A673 (cell line): ENCODE results near the gene TMEM88. TPM values are rescaled to one million over a fixed set of nuclear protein-coding genes. Genes with fewer than 3 reads are reported as not detected.

ENCODE experiments used
- BruUV-seq: library from RNA; stranded (reverse); fragments of 400-500 nt; replicated peaks from 2 replicates; lab custom pipeline; 2021; lab: Mats Ljungman, UMichigan
- CTCF ChIA-PET: fragments of 300-600 bp; sonication (Branson Sonifier 250); formaldehyde crosslinking; loops from one replicate; lab custom pipeline; 2022; ENCODE audit warnings: antibody characterized with exemption; lab: Charles Lee
- POLR2A ChIA-PET: fragments of 300-600 bp; sonication (Branson Sonifier 250); formaldehyde crosslinking; loops from one replicate; lab custom pipeline; 2022; ENCODE audit warnings: antibody characterized with exemption; ENCODE audit not compliant: low non-redundant PET; lab: Charles Lee
- DNase-seq: peaks from one replicate; pipeline ENCODE4 v3.0.0-alpha.2; 2015; ENCODE audit warnings: low spot score
- H3K27ac ChIP-seq: fragments of 200-600 bp; sonication (generic); 2 replicates; pipeline ENCODE4 v1.5.1; 2016; ENCODE audit warnings: mixed run types, low read depth, mild to moderate bottlenecking, mixed read lengths, antibody characterized with exemption, low read length; ENCODE audit not compliant: poor library complexity, severe bottlenecking
- H3K27me3 ChIP-seq: fragments of 200-600 bp; sonication (generic); replicated peaks from 2 replicates; pipeline ENCODE4 v1.6.1; 2017; ENCODE audit warnings: mixed run types, low read depth, mild to moderate bottlenecking, mixed read lengths, antibody characterized with exemption, low read length; ENCODE audit not compliant: insufficient read depth, poor library complexity
- H3K36me3 ChIP-seq: fragments of 200-600 bp; sonication (generic); 2 replicates; pipeline ENCODE4 v1.6.1; 2016; ENCODE audit warnings: mixed run types, mild to moderate bottlenecking, mixed read lengths, antibody characterized with exemption, low read length; ENCODE audit not compliant: insufficient read depth, poor library complexity, severe bottlenecking
- H3K4me1 ChIP-seq: fragments of 200-600 bp; sonication (generic); 2 replicates; pipeline ENCODE4 v1.6.1; 2017; ENCODE audit warnings: mixed run types, mild to moderate bottlenecking, mixed read lengths, antibody characterized with exemption, low read length; ENCODE audit not compliant: insufficient read depth, poor library complexity, severe bottlenecking
- H3K4me3 ChIP-seq: fragments of 200-600 bp; sonication (generic); 2 replicates; pipeline ENCODE4 v1.5.1; 2016; ENCODE audit warnings: low read depth, mixed run types, mild to moderate bottlenecking, mixed read lengths, low read length; ENCODE audit not compliant: poor library complexity, severe bottlenecking
- H3K9me3 ChIP-seq: fragments of 200-600 bp; sonication (generic); 2 replicates; pipeline ENCODE4 v1.6.1; 2016; ENCODE audit warnings: mixed run types, low read depth, mild to moderate bottlenecking, mixed read lengths, antibody characterized with exemption, low read length; ENCODE audit not compliant: poor library complexity, severe bottlenecking
- EZH2 ChIP-seq: fragments of 200-600 bp; sonication (generic); IDR thresholded peaks from 2 replicates; pipeline ENCODE4 v1.6.1; 2017; ENCODE audit warnings: borderline replicate concordance, low read depth, mild to moderate bottlenecking, mixed read lengths, antibody characterized with exemption, low read length; ENCODE audit not compliant: poor library complexity, severe bottlenecking
- intact Hi-C: fragments of 100-400 bp; cut with micrococcal nuclease; formaldehyde crosslinking; loops from one replicate; pipeline ENCODE4 v1.10.0; 2022; ENCODE audit not compliant: unreplicated experiment
- total RNA-seq: library from RNA; stranded (reverse); gene quantifications from 2 replicates; pipeline ENCODE4 v1.2.3, GENCODE V29; 2021
- TF ChIP-seq, protein P1 (sequence below): fragments of 300-800, 200-600 bp; sonication (generic); conservative IDR thresholded peaks from 2 replicates; pipeline ENCODE4 v1.5.1; 2017; ENCODE audit warnings: low read depth, mild to moderate bottlenecking, antibody characterized with exemption, low read length, moderate library complexity, mixed read lengths

The TMEM88 gene
- total RNA-seq, 1 experiment from 2014 or later: 1.7 TPM

DNA sequence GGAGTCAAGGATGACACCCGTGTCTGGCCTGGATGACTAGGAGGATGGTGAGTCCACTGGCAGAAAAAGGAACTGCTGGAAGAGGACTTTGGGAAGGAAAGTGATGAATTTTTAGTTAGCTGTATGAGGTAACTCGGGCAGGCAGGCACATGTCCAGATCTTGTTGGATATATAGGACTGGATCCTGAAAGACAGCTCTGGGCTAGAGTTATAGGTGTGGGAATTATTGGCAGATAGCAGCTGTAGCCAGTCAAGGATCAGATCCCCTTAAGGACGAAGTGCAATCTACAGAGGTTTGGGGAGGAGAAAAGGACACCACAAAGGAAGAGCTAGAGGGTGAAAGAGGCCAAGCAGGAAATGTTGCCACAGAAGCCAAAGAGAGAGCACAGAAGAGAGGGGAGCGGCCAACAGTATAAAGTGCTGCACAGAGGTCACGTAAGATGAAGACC, 13.0 kb downstream of the TMEM88 start:
- no peaks in the 10 kb centered on the region for H3K9me3 ChIP-seq
- TF ChIP-seq, protein P1, sequence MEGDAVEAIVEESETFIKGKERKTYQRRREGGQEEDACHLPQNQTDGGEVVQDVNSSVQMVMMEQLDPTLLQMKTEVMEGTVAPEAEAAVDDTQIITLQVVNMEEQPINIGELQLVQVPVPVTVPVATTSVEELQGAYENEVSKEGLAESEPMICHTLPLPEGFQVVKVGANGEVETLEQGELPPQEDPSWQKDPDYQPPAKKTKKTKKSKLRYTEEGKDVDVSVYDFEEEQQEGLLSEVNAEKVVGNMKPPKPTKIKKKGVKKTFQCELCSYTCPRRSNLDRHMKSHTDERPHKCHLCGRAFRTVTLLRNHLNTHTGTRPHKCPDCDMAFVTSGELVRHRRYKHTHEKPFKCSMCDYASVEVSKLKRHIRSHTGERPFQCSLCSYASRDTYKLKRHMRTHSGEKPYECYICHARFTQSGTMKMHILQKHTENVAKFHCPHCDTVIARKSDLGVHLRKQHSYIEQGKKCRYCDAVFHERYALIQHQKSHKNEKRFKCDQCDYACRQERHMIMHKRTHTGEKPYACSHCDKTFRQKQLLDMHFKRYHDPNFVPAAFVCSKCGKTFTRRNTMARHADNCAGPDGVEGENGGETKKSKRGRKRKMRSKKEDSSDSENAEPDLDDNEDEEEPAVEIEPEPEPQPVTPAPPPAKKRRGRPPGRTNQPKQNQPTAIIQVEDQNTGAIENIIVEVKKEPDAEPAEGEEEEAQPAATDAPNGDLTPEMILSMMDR: no peak
- TF ChIP-seq EZH2: no peak
- ChIA-PET POLR2A (no interaction called here), CTCF (no interaction called here)
- intact Hi-C loops: no loop called here
- no peaks in the 10 kb centered on the region for H3K27me3 ChIP-seq
- H3K4me3 ChIP-seq: no peak overlapping the region
- peaks cover 1% of the 10 kb centered on the region for H3K4me1 ChIP-seq
- H3K36me3 ChIP-seq: no peaks in the 10 kb centered on the region
- no peak overlapping the region for H3K27ac ChIP-seq
- no TSS peak for BruUV-seq
- no peak for DNase-seq

DNA sequence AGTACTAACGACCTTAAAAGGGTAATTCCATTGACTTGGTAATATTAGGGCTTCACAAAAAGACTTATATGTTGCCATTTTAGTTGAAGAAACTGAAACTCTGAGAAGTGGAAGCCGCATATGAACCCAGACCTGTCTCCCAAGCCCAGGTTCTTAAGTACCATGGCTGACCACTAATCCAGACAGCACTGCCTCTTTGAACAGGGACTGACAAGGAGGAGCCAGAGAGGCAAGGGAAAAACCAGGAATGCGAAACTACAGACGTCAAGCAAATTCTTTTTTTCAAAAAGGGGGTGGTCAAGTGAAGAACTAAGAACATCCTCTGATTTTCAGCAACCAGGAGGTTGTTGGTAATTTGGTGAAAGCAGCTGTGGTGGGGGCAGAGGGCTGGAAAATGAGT, 18.2 kb downstream of the TMEM88 start:
- ChIA-PET CTCF (no interaction called here), POLR2A (no interaction called here)
- Histone ChIP-seq H3K27ac (no peak overlapping the region), H3K4me1 (no peaks in the 10 kb centered on the region), H3K4me3 (no peak overlapping the region), H3K9me3 (no peaks in the 10 kb centered on the region), H3K36me3 (peaks cover 8% of the 10 kb centered on the region), H3K27me3 (no peaks in the 10 kb centered on the region)
- no peak for DNase-seq
- no peak for TF ChIP-seq EZH2
- TF ChIP-seq, protein P1: no peak
- no TSS peak for BruUV-seq
- intact Hi-C loops: no loop called here

DNA sequence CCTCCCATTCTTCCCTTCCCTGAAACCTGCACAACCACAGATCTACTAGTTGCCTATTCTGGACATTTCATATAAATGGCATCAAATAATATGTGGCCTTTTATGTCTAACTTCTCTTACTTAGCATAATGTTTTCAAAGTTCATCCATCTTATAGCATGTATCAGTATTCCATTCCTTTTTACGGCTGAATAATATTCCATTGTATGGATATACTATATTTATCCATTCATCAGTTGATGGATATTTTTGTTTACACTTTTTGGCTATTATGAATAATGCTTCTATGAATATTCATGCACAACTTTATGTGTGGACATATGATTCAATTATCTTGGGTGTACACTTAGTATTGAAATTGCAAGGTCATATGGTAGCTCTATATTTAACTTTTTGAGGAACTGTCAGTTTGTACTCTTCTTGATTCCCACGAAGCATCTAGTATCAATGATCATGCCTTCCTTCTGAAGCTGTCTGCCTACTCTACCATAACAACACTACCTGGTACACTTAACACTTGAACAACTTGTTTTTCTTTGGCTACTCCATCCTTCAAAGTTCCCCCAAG, 21.0 kb downstream of the TMEM88 start:
- Histone ChIP-seq H3K4me1 (no peaks in the 10 kb centered on the region), H3K9me3 (no peaks in the 10 kb centered on the region), H3K4me3 (no peak overlapping the region), H3K36me3 (peaks cover 13% of the 10 kb centered on the region), H3K27ac (no peak overlapping the region), H3K27me3 (no peaks in the 10 kb centered on the region)
- DNase-seq: no peak
- ChIA-PET POLR2A (no interaction called here), CTCF (interaction anchor here (0.6 kb wide), 1 partner anchor 16 kb away, joined by 4 read pairs; no protein-coding TSS in a partner anchor)
- intact Hi-C loops: no loop called here
- no TSS peak for BruUV-seq
- TF ChIP-seq, protein P1: no peak
